ENCODE data around the gene SLC5A5.

SLC5A5 gene

GRCh38 chr19:17871878-17872250, at the start of gene SLC5A5:
Gene SLC5A5 (plus strand): TSS chr19:17871945. CDS start chr19:17872320, 375 bp downstream.
- H3K27ac Mint-ChIP-seq = peak within 1 kb of the TSS; percentile 46

GRCh38 chr19:17824339-17824738, 47.4 kb upstream of the SLC5A5 start:
- no peaks in the 10 kb centered on the region for H3K4me1 Mint-ChIP-seq (ENCODE audit: low read depth)
- H3K4me3 Mint-ChIP-seq = no peak overlapping the region
- H3K27me3 Mint-ChIP-seq = no peaks in the 10 kb centered on the region
- no peaks in the 10 kb centered on the region for H3K36me3 Mint-ChIP-seq
- no peaks in the 10 kb centered on the region for H3K9me3 Mint-ChIP-seq (ENCODE audit: low read depth)
- H3K27ac Mint-ChIP-seq = no peak overlapping the region

More at GRCh38 chr19:17871878-17872250, at the start of gene SLC5A5:
- no peaks in the 10 kb centered on the region for H3K9me3 Mint-ChIP-seq (ENCODE audit: low read depth)
- peaks cover 4% of the 10 kb centered on the region for H3K4me1 Mint-ChIP-seq (ENCODE audit: low read depth)
- no peaks in the 10 kb centered on the region for H3K36me3 Mint-ChIP-seq
- H3K27me3 Mint-ChIP-seq = no peaks in the 10 kb centered on the region
- H3K4me3 Mint-ChIP-seq = peak within 1 kb of the TSS; percentile 86

GRCh38 chr19:17826508-17827056, 45.2 kb upstream of the SLC5A5 start:
- no peaks in the 10 kb centered on the region for H3K9me3 Mint-ChIP-seq (ENCODE audit: low read depth)
- H3K4me1 Mint-ChIP-seq (ENCODE audit: low read depth) = no peaks in the 10 kb centered on the region
- peaks cover under 1% of the 10 kb centered on the region for H3K36me3 Mint-ChIP-seq
- no peak overlapping the region for H3K27ac Mint-ChIP-seq
- no peak overlapping the region for H3K4me3 Mint-ChIP-seq
- no peaks in the 10 kb centered on the region for H3K27me3 Mint-ChIP-seq

- no peak overlapping the region for H3K27ac Mint-ChIP-seq
- H3K4me1 Mint-ChIP-seq (ENCODE audit: low read depth) = no peaks in the 10 kb centered on the region
- no peaks in the 10 kb centered on the region for H3K9me3 Mint-ChIP-seq (ENCODE audit: low read depth)
- no peaks in the 10 kb centered on the region for H3K27me3 Mint-ChIP-seq
- H3K36me3 Mint-ChIP-seq = peaks cover 4% of the 10 kb centered on the region
- H3K4me3 Mint-ChIP-seq = no peak overlapping the region
Observed at GRCh38 chr19:17829855-17830566, 41.7 kb upstream of the SLC5A5 start.

- Mint-ChIP-seq H3K4me1 (ENCODE audit: low read depth) (peaks cover 5% of the 10 kb centered on the region), H3K4me3 (no peak overlapping the region), H3K27me3 (no peaks in the 10 kb centered on the region), H3K36me3 (peaks cover 9% of the 10 kb centered on the region), H3K9me3 (ENCODE audit: low read depth) (no peaks in the 10 kb centered on the region), H3K27ac (no peak overlapping the region)
Observed at GRCh38 chr19:17830567-17831418, 41.0 kb upstream of the SLC5A5 start.

GRCh38 chr19:17831419-17831888, 40.3 kb upstream of the SLC5A5 start:
- Mint-ChIP-seq H3K27ac (no peak overlapping the region), H3K4me1 (ENCODE audit: low read depth) (peaks cover 9% of the 10 kb centered on the region), H3K9me3 (ENCODE audit: low read depth) (no peaks in the 10 kb centered on the region), H3K27me3 (no peaks in the 10 kb centered on the region), H3K36me3 (peaks cover 9% of the 10 kb centered on the region), H3K4me3 (no peak overlapping the region)

GRCh38 chr19:17832443-17833208, 39.1 kb upstream of the SLC5A5 start:
- no peaks in the 10 kb centered on the region for H3K27me3 Mint-ChIP-seq
- H3K4me1 Mint-ChIP-seq (ENCODE audit: low read depth) = peaks cover 12% of the 10 kb centered on the region
- no peak overlapping the region for H3K4me3 Mint-ChIP-seq
- H3K9me3 Mint-ChIP-seq (ENCODE audit: low read depth) = no peaks in the 10 kb centered on the region
- H3K36me3 Mint-ChIP-seq = peaks cover 9% of the 10 kb centered on the region
- no peak overlapping the region for H3K27ac Mint-ChIP-seq

- Mint-ChIP-seq H3K4me3 (no peak overlapping the region), H3K27me3 (no peaks in the 10 kb centered on the region), H3K36me3 (peaks cover 12% of the 10 kb centered on the region), H3K9me3 (ENCODE audit: low read depth) (no peaks in the 10 kb centered on the region), H3K27ac (peak overlapping the region; percentile 72), H3K4me1 (ENCODE audit: low read depth) (peaks cover 14% of the 10 kb centered on the region)
Observed at GRCh38 chr19:17834350-17835181, 37.2 kb upstream of the SLC5A5 start.

- Mint-ChIP-seq H3K4me1 (ENCODE audit: low read depth) (peaks cover 16% of the 10 kb centered on the region), H3K9me3 (ENCODE audit: low read depth) (no peaks in the 10 kb centered on the region), H3K4me3 (no peak overlapping the region), H3K36me3 (peaks cover 12% of the 10 kb centered on the region), H3K27me3 (no peaks in the 10 kb centered on the region), H3K27ac (peak overlapping the region; percentile 72)
Observed at GRCh38 chr19:17835182-17836006, 36.4 kb upstream of the SLC5A5 start.

GRCh38 chr19:17836530-17836929, 35.2 kb upstream of the SLC5A5 start:
- H3K4me1 Mint-ChIP-seq (ENCODE audit: low read depth) = peaks cover 19% of the 10 kb centered on the region
- H3K27me3 Mint-ChIP-seq = no peaks in the 10 kb centered on the region
- H3K9me3 Mint-ChIP-seq (ENCODE audit: low read depth) = no peaks in the 10 kb centered on the region
- H3K27ac Mint-ChIP-seq = peak overlapping the region; percentile 47
- no peak overlapping the region for H3K4me3 Mint-ChIP-seq
- peaks cover 15% of the 10 kb centered on the region for H3K36me3 Mint-ChIP-seq

GRCh38 chr19:17837972-17838371, 33.8 kb upstream of the SLC5A5 start:
- Mint-ChIP-seq H3K9me3 (ENCODE audit: low read depth) (no peaks in the 10 kb centered on the region), H3K36me3 (peaks cover 12% of the 10 kb centered on the region), H3K27me3 (no peaks in the 10 kb centered on the region), H3K4me3 (no peak overlapping the region), H3K4me1 (ENCODE audit: low read depth) (peaks cover 19% of the 10 kb centered on the region), H3K27ac (no peak overlapping the region)

GRCh38 chr19:17840019-17840418, 31.7 kb upstream of the SLC5A5 start:
- no peaks in the 10 kb centered on the region for H3K9me3 Mint-ChIP-seq (ENCODE audit: low read depth)
- H3K36me3 Mint-ChIP-seq = peaks cover 12% of the 10 kb centered on the region
- H3K27ac Mint-ChIP-seq = no peak overlapping the region
- no peaks in the 10 kb centered on the region for H3K27me3 Mint-ChIP-seq
- H3K4me1 Mint-ChIP-seq (ENCODE audit: low read depth) = peaks cover 36% of the 10 kb centered on the region
- H3K4me3 Mint-ChIP-seq = no peak overlapping the region

GRCh38 chr19:17841371-17841809, 30.4 kb upstream of the SLC5A5 start:
- H3K9me3 Mint-ChIP-seq (ENCODE audit: low read depth) = no peaks in the 10 kb centered on the region
- peaks cover 39% of the 10 kb centered on the region for H3K4me1 Mint-ChIP-seq (ENCODE audit: low read depth)
- H3K27ac Mint-ChIP-seq = no peak overlapping the region
- H3K4me3 Mint-ChIP-seq = no peak overlapping the region
- peaks cover 7% of the 10 kb centered on the region for H3K36me3 Mint-ChIP-seq
- no peaks in the 10 kb centered on the region for H3K27me3 Mint-ChIP-seq

Measured in activated naive CD8-positive, alpha-beta T cell (primary cell).